HepG2 (cell line): ENCODE results near the gene HPCAL1. TPM values are rescaled to one million over a fixed set of nuclear protein-coding genes. Genes with fewer than 3 reads are reported as not detected.
A peak's percentile ranks its signal among the peaks of the same experiment; 100 is the strongest.

Experiments
- ATAC-seq: fragments of 200-7000 bp; cut with Tn5 transposase; 3 replicates; pipeline ENCODE4 v1.9.1; 2020; ENCODE audit warnings: mild to moderate bottlenecking, moderate library complexity
- BruUV-seq: library from RNA; stranded (reverse); fragments of 400-500 nt; replicated peaks from 2 replicates; lab custom pipeline; 2021; lab: Mats Ljungman, UMichigan
- CTCF ChIA-PET: fragments of 300-600 bp; formaldehyde crosslinking; extraction: SDS; loops from one replicate; lab custom pipeline; 2021; ENCODE audit warnings: low total read pairs, inconsistent platforms, low intra/inter-chr PET ratio; lab: Yijun Ruan, JAX
- POLR2A ChIA-PET: fragments of 350-600 bp; sonication (Branson Sonifier 250); formaldehyde crosslinking; loops from one replicate; lab custom pipeline; 2020; ENCODE audit warnings: antibody characterized with exemption, inconsistent platforms; lab: Yijun Ruan, JAX
- DNase-seq: peaks from one replicate; pipeline ENCODE4 v3.0.0-alpha.2; 2015; ENCODE audit warnings: low spot score
- FAIRE-seq: peaks from 3 replicates; lab custom pipeline; 2011; peaks lifted over from hg19 to GRCh38; lab: Jason Lieb, UNC
- H2AFZ ChIP-seq: one replicate; pipeline ENCODE4 v1.6.1; 2011; ENCODE audit warnings: low read length, inconsistent platforms
- H3K27ac ChIP-seq: fragments of 300-600 bp; 3 replicates; pipeline ENCODE4 v1.8.0; 2011; ENCODE audit warnings: mixed run types, mild to moderate bottlenecking, mixed read lengths, low read length, inconsistent platforms; ENCODE audit not compliant: insufficient read depth; ENCODE audit errors: extremely low read length
- H3K27me3 ChIP-seq, 2 experiments: fragments of 200-600 bp in 1 of 2; 2 replicates in 1 of 2; 3 replicates in 1 of 2; pipeline versions ENCODE4 v1.6.0 to v1.8.0; 2011; ENCODE audit warnings: low read length in 2 of 2, mild to moderate bottlenecking in 2 of 2, moderate library complexity in 2 of 2, inconsistent platforms in 1 of 2; ENCODE audit not compliant: insufficient read depth in 2 of 2, control insufficient read depth in 1 of 2
- H3K36me3 ChIP-seq, 2 experiments: fragments of 200-600 bp in 1 of 2; replicated peaks in 1 of 2; 2 replicates in 1 of 2; 3 replicates in 1 of 2; pipeline versions ENCODE4 v1.5.1 to v1.8.0; 2011; ENCODE audit warnings: low read length in 2 of 2, inconsistent platforms in 1 of 2; ENCODE audit not compliant: insufficient read depth in 2 of 2, control insufficient read depth in 1 of 2
- H3K4me1 ChIP-seq: 2 replicates; pipeline ENCODE4 v1.5.1; 2012; ENCODE audit warnings: low read length, inconsistent platforms; ENCODE audit not compliant: insufficient read depth
- H3K4me2 ChIP-seq: 2 replicates; pipeline ENCODE4 v1.6.0; 2011; ENCODE audit warnings: low read depth, low read length, inconsistent platforms
- H3K4me3 ChIP-seq, 3 experiments: fragments of 200-600 bp in 1 of 3; sonication (generic), shearing (Covaris generic) in 1 of 3; replicated peaks in 1 of 3; 2 replicates each; pipeline ENCODE4 v1.5.1; 2011 to 2016; ENCODE audit warnings: low read length in 3 of 3, inconsistent platforms in 2 of 3, low read depth in 2 of 3, mild to moderate bottlenecking in 2 of 3, control low read depth in 1 of 3, mixed read lengths in 1 of 3; ENCODE audit not compliant: insufficient read depth in 1 of 3
- H3K79me2 ChIP-seq: one replicate; pipeline ENCODE4 v1.6.1; 2011; ENCODE audit warnings: low read length, inconsistent platforms; ENCODE audit not compliant: insufficient read depth
- H3K9ac ChIP-seq: 2 replicates; pipeline ENCODE4 v1.6.0; 2011; ENCODE audit warnings: mild to moderate bottlenecking, low read depth, low read length, inconsistent platforms; ENCODE audit not compliant: insufficient read depth
- H3K9me3 ChIP-seq: 2 replicates; pipeline ENCODE4 v1.5.1; 2012; ENCODE audit warnings: mild to moderate bottlenecking, low read length
- H4K20me1 ChIP-seq: 2 replicates; pipeline ENCODE4 v1.6.0; 2011; ENCODE audit warnings: inconsistent platforms, mild to moderate bottlenecking, low read length, moderate library complexity; ENCODE audit not compliant: insufficient read depth
- PHB2 ChIP-seq: fragments of 450-650 bp; IDR thresholded peaks from 2 replicates; pipeline ENCODE4 v1.6.1; 2018; ENCODE audit not compliant: partially characterized antibody
- SNAPC2 ChIP-seq: sonication (generic); formaldehyde crosslinking; IDR thresholded peaks from 2 replicates; pipeline ENCODE4 v1.8.1; 2022; ENCODE audit warnings: mild to moderate bottlenecking, missing genetic modification reagents
- ZNF121 ChIP-seq: sonication (generic); formaldehyde crosslinking; IDR thresholded peaks from 2 replicates; pipeline ENCODE4 v1.5.0; 2020; ENCODE audit warnings: mild to moderate bottlenecking, missing genetic modification reagents
- ZNF572 ChIP-seq: sonication (generic); formaldehyde crosslinking; IDR thresholded peaks from 2 replicates; pipeline ENCODE4 v1.5.1; 2020; ENCODE audit warnings: mild to moderate bottlenecking, missing genetic modification reagents
- ZNF605 ChIP-seq: sonication (generic); formaldehyde crosslinking; IDR thresholded peaks from 2 replicates; pipeline ENCODE4 v1.8.0; 2022; ENCODE audit warnings: mild to moderate bottlenecking, missing genetic modification reagents
- WGBS: methylation state at CpG from one replicate; pipeline ENCODE4 v1.1.6; 2017; ENCODE audit warnings: low lambda C conversion rate; 5-methylcytosine and 5-hydroxymethylcytosine counted together
- in situ Hi-C: cut with HindIII; loops from 2 replicates; pipeline ENCODE4 v1.10.0; 2017; ENCODE audit warnings: low pct_unique_long_range_greater_than_20kb; ENCODE audit not compliant: extremely low pct_ligation_motif_present
- intact Hi-C: fragments of 100-400 bp; cut with micrococcal nuclease; formaldehyde crosslinking; loops from one replicate; pipeline ENCODE4 v1.10.0; 2022; ENCODE audit not compliant: unreplicated experiment
- polyA plus RNA-seq, 8 experiments: library from polyadenylated mRNA; depleted of rRNA in 3 of 8; stranded (reverse) in 7 of 8; unstranded in 1 of 8; fragments of >200 nt; fragmentation: Illumina TruSeq in 4 of 8; extraction: Trizol in 4 of 8; gene quantifications; 2 replicates each; pipeline versions ENCODE4 v1.2.1 to v1.2.3, GENCODE V29; 2011 to 2016; ENCODE audit warnings: low read depth in 4 of 8, missing spikeins in 1 of 8, mixed read lengths in 1 of 8; ENCODE audit not compliant: insufficient read depth in 1 of 8
- total RNA-seq, 5 experiments: library from RNA; depleted of rRNA; stranded (reverse); fragments of >200 nt; fragmentation: Illumina TruSeq; extraction: Trizol; gene quantifications; 2 replicates each; pipeline ENCODE4 v1.2.3, GENCODE V29; 2016; ENCODE audit warnings: low read depth in 1 of 5

The HPCAL1 gene
- total and polyA plus RNA-seq, 2 of the 13 experiments (the other 11 are each of a cell fraction or from before 2014, with no cell fraction given): 29.5 to 29.9 TPM

DNA sequence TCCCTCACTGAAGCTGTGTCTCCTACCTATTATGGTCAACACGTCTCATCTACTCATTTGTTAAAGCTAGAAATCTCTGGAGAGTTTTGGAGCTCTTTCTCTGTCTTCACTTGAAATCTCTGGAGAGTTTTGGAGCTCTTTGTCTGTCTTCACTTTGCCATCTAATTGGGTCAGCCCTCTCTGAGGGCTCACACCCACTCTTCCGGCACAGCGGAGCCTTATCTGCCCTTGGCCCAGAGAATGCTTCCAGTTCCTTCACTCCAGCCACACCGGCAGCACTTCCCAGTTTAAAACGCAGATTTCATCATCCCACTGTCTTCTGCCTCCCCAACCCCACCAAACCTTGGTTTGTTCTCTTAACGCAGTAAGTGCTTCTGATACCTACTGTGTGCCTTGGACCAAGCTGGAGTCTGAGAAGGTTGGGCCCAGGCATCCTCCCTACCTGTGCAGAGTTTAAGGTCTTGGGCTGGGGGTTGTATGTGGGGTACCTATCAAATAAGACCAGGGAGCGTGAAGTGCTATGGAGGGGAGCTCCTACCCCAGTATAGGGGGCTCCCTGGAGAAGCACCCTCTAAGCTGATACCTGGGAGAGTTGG is 5.0 kb downstream of the HPCAL1 start:
- Histone ChIP-seq H3K4me1 (peaks cover 40% of the 10 kb centered on the region), H3K9me3 (no peaks in the 10 kb centered on the region), H3K27me3 (no peaks in the 10 kb centered on the region), H3K27ac (no peak overlapping the region), H2AFZ (no peak overlapping the region), H3K36me3 (peaks cover 2 to 14% of the 10 kb centered on the region in 2 experiments; a peak in 2 of 5 replicates), H3K9ac (no peak overlapping the region), H3K4me2 (no peak overlapping the region), H3K4me3 (no peak overlapping the region), H4K20me1 (peaks cover 41% of the 10 kb centered on the region; the same call in 1 of the 2 replicates), H3K79me2 (peaks cover 92% of the 10 kb centered on the region)
- CTCF ChIA-PET: no interaction called here
- in situ Hi-C loops (no loop called here), intact Hi-C loops (no loop called here)
- DNase-seq: no peak
- ATAC-seq: no peak
- POLR2A ChIA-PET: no interaction called here
- no TSS peak for BruUV-seq
- WGBS: 92% methylated on average over 7 of the region's 7 CpGs
- no peak for FAIRE-seq
- no peak for TF ChIP-seq ZNF572 (CRISPR knock-in tag)

DNA sequence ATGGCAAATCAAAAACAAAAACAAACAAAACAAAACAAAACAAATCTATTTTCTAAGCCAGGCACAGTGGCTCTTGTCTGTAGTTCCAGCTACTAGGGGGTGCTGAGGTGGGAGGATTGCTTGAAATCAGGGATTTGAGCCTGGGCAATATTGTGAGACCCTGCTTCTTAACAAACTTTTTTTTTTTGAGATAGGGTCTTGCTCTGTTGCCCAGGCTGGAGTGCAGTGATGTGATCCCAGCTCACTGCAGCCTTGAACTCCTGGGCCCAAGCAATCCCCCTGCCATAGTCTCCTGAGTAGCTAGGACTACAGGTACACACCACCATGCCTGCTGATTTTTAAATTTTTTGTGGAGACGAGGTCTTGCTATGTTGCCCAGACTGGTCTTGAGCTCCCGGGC is 6.2 kb downstream of the HPCAL1 start:
- Histone ChIP-seq H3K4me3 (no peak overlapping the region), H3K36me3 (peaks cover 2 to 18% of the 10 kb centered on the region in 2 experiments; a peak in 2 of 5 replicates), H3K4me2 (no peak overlapping the region), H2AFZ (no peak overlapping the region), H3K9me3 (no peaks in the 10 kb centered on the region), H3K4me1 (peaks cover 40% of the 10 kb centered on the region), H3K79me2 (peaks cover 93% of the 10 kb centered on the region), H4K20me1 (peaks cover 47% of the 10 kb centered on the region), H3K27me3 (no peaks in the 10 kb centered on the region), H3K9ac (no peak overlapping the region), H3K27ac (no peak overlapping the region)
- intact Hi-C loops: no loop called here
- CTCF ChIA-PET: no interaction called here
- FAIRE-seq: no peak
- BruUV-seq: no TSS peak
- 97% methylated on average over 2 of the region's 2 CpGs for WGBS
- POLR2A ChIA-PET: no interaction called here
- in situ Hi-C loops: no loop called here
- DNase-seq: no peak
- TF ChIP-seq ZNF605 (CRISPR knock-in tag) (0 out of 2 replicates have a peak, but pooled peaks have one; percentile 18), SNAPC2 (no peak), PHB2 (no peak), ZNF121 (CRISPR knock-in tag) (peak; percentile 90)
- no peak for ATAC-seq
